GM06990 (cell line): ENCODE results near the gene KIF21B.
A peak's percentile ranks its signal among the peaks of the same experiment; 100 is the strongest.

Experiments
- DNase-seq: peaks from one replicate; pipeline ENCODE4 v3.0.0-alpha.2; 2011; ENCODE audit not compliant: insufficient read length; ENCODE audit errors: extremely low read depth
- H3K27me3 ChIP-seq: replicated peaks from 2 replicates; pipeline ENCODE4 v1.6.0; 2011; ENCODE audit warnings: low read length; ENCODE audit not compliant: control insufficient read depth, insufficient read depth
- H3K36me3 ChIP-seq: 2 replicates; pipeline ENCODE4 v1.5.1; 2011; ENCODE audit warnings: low read length; ENCODE audit not compliant: control insufficient read depth, insufficient read depth
- H3K4me3 ChIP-seq: replicated peaks from 2 replicates; pipeline ENCODE4 v1.5.1; 2011; ENCODE audit warnings: low read depth, mild to moderate bottlenecking, control low read depth, low read length
- TF ChIP-seq, protein P1 (sequence below): IDR thresholded peaks from 2 replicates; pipeline ENCODE4 v1.5.1; 2011; ENCODE audit warnings: low read length, control low read depth, mild to moderate bottlenecking, inconsistent platforms; ENCODE audit not compliant: insufficient read depth, poor library complexity, severe bottlenecking

Gene KIF21B

DNA sequence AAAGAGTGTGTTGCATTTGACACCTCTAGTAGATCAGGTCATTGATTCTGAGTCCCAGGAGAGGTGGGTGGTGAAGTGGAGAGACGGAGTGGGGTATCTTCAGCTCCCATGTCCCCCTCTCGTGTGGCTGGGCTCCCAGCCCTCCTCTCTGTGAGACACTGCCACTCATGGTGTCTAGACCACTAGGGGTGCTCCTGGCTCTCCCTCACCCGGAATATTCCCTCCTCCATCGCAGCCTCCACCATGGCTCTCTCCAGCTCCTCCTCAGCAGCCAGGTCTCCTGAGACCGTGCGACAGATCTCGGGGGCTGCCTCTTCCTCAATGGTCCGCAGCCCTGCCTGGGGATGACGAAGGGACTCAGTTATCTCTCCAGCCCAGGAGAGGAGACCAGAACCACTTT, 20.6 kb upstream of the KIF21B start:
- Histone ChIP-seq H3K27me3 (no peaks in the 10 kb centered on the region; the same call in 1 of the 2 replicates), H3K36me3 (no peaks in the 10 kb centered on the region), H3K4me3 (no peak overlapping the region)
- TF ChIP-seq, protein P1, sequence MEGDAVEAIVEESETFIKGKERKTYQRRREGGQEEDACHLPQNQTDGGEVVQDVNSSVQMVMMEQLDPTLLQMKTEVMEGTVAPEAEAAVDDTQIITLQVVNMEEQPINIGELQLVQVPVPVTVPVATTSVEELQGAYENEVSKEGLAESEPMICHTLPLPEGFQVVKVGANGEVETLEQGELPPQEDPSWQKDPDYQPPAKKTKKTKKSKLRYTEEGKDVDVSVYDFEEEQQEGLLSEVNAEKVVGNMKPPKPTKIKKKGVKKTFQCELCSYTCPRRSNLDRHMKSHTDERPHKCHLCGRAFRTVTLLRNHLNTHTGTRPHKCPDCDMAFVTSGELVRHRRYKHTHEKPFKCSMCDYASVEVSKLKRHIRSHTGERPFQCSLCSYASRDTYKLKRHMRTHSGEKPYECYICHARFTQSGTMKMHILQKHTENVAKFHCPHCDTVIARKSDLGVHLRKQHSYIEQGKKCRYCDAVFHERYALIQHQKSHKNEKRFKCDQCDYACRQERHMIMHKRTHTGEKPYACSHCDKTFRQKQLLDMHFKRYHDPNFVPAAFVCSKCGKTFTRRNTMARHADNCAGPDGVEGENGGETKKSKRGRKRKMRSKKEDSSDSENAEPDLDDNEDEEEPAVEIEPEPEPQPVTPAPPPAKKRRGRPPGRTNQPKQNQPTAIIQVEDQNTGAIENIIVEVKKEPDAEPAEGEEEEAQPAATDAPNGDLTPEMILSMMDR, result no peak
- DNase-seq, result no peak

DNA sequence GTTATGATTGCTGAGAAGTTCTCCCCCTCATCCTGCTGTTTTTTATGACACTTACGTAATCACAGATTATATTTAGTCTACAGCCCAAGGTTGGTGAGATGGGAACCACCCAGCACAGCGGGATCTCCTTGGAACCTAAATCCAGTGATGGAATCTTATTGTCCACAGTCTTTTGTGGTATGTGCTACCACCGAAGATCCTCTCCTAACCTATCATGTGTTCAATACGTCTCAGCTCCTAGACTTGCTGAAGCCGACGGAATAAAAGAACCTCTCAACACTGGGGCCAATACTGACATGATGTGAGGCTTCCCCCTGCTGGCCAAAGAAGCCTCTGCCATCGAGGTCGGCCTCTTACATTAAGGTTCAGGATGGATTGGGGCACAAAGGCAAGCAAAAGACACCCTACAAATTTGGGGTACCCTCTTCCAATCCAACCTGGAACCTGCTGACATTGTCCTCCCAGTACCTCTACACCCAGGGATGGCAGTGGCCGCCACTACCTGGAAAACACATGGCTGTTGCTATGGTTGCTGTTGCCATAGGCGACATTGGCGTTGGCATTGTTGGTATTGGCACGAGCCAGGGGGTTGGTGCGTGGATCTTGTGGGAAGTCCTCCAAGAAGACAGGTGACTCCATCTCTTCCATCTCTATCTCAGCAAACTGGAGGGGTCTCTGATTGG, 19.4 kb upstream of the KIF21B start:
- no peaks in the 10 kb centered on the region; the same call in 1 of the 2 replicates for H3K27me3 ChIP-seq
- no peaks in the 10 kb centered on the region for H3K36me3 ChIP-seq
- peak; percentile 47 for DNase-seq

DNA sequence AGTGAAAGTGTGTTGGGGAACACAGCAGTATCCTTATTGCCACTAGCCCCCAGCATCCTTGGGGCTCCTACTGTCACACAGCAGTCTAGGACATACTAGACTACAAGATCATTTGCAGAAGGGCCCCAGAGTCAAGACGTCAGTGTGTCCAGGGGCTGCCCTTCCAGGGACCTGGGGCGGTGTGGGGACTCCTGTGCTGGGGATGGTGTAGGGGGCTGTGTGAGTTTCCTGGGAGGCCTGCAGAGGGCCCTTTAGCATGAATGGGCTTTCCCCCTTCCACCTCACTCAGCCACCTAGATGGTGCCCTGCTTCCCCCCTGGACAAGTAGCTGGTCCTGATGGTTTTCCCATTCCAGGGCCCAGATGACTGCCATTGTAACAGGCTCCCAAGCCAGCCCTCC, 17.5 kb upstream of the KIF21B start:
- TF ChIP-seq, protein P1, result no peak
- Histone ChIP-seq H3K27me3 (no peaks in the 10 kb centered on the region; the same call in 1 of the 2 replicates), H3K36me3 (no peaks in the 10 kb centered on the region), H3K4me3 (no peak overlapping the region)
- DNase-seq, result no peak

More for the DNA sequence above, 19.4 kb upstream of the KIF21B start:
- TF ChIP-seq, protein P1, result peak; percentile 87
- H3K4me3 ChIP-seq, result no peak overlapping the region

DNA sequence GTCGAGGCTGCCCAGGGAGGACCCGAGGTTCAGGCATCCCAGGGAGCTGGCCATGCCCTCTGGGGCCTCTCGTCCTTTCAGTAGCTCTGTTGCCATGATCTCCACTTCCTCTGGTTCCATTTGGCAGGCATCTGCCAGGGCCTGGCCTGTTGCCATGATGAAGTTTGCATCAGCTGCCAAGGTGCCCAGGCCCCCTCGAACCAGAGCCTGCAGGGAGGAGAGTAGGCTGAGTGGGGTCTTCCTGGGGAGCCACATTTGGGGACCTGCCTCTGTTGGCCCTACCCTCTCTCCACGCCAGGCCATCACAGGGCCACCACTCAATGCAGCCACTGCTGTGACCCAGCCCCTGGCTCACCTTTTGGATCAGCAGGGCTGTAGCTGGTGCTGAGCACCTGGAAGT, 16.4 kb upstream of the KIF21B start:
- Histone ChIP-seq H3K27me3 (no peaks in the 10 kb centered on the region; the same call in 1 of the 2 replicates), H3K4me3 (no peak overlapping the region), H3K36me3 (no peaks in the 10 kb centered on the region)
- TF ChIP-seq, protein P1, result no peak
- DNase-seq, result no peak

DNA sequence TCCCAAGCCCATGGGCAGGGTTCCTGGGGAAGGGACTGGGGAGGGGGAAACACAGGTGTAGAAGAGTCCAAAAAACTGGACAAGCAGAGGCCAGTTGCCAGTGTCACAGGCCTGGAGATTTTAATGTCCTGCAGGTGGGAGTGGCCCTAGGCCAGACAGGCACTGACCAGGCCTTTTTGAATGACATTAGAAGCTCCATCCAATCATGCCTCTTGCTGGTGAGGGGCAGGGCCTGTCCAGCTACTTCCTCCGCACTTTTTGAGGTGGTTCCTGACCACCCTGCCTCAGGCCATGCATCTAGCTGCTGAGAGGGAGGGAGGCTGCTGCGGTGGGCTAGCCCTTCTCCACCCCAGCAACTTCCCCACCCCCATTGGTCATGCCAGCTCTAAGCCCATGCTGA, 15.9 kb upstream of the KIF21B start:
- Histone ChIP-seq H3K4me3 (no peak overlapping the region), H3K36me3 (no peaks in the 10 kb centered on the region), H3K27me3 (no peaks in the 10 kb centered on the region; the same call in 1 of the 2 replicates)
- TF ChIP-seq, protein P1, result no peak
- no peak for DNase-seq
